ENCODE data around the gene BBIP1. TPM values are rescaled to one million over a fixed set of nuclear protein-coding genes. Genes with fewer than 3 reads are reported as not detected.

Gene BBIP1
- total RNA-seq, 4 donors from 2014 or later: 9.8 to 32.2 (median 14.5) TPM

DNA sequence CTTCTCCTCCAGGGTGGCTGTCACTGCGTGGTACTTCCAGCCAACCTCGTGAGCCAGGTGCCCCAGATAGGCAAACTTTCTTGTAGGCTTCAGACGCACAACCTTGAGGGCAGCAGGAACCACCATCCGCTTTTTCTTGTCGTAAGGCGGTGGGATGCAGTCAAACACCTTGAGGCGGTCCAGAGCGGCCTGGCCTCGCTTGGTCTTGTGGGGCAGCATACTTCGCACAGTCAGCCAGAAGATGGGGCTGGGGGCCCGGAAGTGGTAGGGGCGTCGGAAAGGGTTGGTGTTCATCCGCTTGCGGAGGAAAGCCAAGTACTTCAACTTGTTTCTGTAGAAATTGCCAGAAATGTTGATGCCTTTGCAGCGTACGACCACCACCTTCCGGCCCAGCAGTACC, 17.8 kb upstream of the BBIP1 start:
- TF ChIP-seq POLR2A (IDR thresholded peaks at IDR 0.05): no peak
- H3K27ac ChIP-seq: no peak overlapping the region

GRCh38 chr10:110932505-110933180, 13.7 kb upstream of the BBIP1 start:
- Histone ChIP-seq H3K27ac (no peak overlapping the region), H3K9me3 (no peaks in the 10 kb centered on the region), H3K4me1 (peaks cover 0 to 11% (median 0%) of the 10 kb centered on the region in 4 donors), H3K4me3 (no peak overlapping the region), H3K36me3 (no peaks in the 10 kb centered on the region), H3K27me3 (no peaks in the 10 kb centered on the region)
- TF ChIP-seq, protein P1, sequence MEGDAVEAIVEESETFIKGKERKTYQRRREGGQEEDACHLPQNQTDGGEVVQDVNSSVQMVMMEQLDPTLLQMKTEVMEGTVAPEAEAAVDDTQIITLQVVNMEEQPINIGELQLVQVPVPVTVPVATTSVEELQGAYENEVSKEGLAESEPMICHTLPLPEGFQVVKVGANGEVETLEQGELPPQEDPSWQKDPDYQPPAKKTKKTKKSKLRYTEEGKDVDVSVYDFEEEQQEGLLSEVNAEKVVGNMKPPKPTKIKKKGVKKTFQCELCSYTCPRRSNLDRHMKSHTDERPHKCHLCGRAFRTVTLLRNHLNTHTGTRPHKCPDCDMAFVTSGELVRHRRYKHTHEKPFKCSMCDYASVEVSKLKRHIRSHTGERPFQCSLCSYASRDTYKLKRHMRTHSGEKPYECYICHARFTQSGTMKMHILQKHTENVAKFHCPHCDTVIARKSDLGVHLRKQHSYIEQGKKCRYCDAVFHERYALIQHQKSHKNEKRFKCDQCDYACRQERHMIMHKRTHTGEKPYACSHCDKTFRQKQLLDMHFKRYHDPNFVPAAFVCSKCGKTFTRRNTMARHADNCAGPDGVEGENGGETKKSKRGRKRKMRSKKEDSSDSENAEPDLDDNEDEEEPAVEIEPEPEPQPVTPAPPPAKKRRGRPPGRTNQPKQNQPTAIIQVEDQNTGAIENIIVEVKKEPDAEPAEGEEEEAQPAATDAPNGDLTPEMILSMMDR (IDR thresholded peaks at IDR 0.05): no peak
- no peak for TF ChIP-seq POLR2A (IDR thresholded peaks at IDR 0.05)
- DNase-seq: no peak

More for the DNA sequence above, 17.8 kb upstream of the BBIP1 start:
- Histone ChIP-seq H3K27me3 (no peaks in the 10 kb centered on the region), H3K4me1 (peaks cover 0 to 11% (median 0%) of the 10 kb centered on the region in 4 donors), H3K36me3 (no peaks in the 10 kb centered on the region), H3K4me3 (no peak overlapping the region), H3K9me3 (no peaks in the 10 kb centered on the region)
- DNase-seq: no peak

GRCh38 chr10:110931769-110932381, 12.9 kb upstream of the BBIP1 start:
- Histone ChIP-seq H3K27me3 (no peaks in the 10 kb centered on the region), H3K4me3 (no peak overlapping the region), H3K9me3 (no peaks in the 10 kb centered on the region), H3K27ac (no peak overlapping the region), H3K4me1 (peaks cover 0 to 11% (median 0%) of the 10 kb centered on the region in 4 donors), H3K36me3 (no peaks in the 10 kb centered on the region)
- TF ChIP-seq, protein P1 (IDR thresholded peaks at IDR 0.05): no peak
- no peak for TF ChIP-seq POLR2A (IDR thresholded peaks at IDR 0.05)
- no peak for DNase-seq

DNA sequence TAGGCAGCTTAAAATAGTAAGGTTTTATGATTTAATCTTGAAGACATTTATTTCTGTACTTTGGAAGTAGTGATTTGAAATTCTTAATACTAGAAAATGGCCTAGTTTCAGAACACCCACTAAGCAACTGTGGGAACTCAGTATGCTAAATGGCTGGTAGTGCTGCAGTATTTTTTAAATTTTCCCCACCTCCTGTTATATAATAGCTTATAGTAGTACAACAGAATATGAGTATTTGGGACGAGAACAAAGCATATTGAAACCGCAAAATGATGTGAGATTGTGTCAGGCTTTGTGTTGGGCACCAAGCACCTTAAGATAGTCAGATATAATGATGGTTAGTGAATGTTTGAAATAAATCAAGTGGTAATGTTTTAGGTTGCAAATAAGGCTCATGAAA, 8.5 kb upstream of the BBIP1 start:
- H3K4me3 ChIP-seq: no peak overlapping the region
- TF ChIP-seq, protein P1 (IDR thresholded peaks at IDR 0.05): no peak
- TF ChIP-seq POLR2A (IDR thresholded peaks at IDR 0.05): no peak
- no peak overlapping the region for H3K27ac ChIP-seq
- no peak for DNase-seq
- no peaks in the 10 kb centered on the region for H3K27me3 ChIP-seq
- no peaks in the 10 kb centered on the region for H3K36me3 ChIP-seq
- H3K9me3 ChIP-seq: no peaks in the 10 kb centered on the region
- peaks cover 0 to 15% (median 3%) of the 10 kb centered on the region in 4 donors for H3K4me1 ChIP-seq

- TF ChIP-seq, protein P1 (IDR thresholded peaks at IDR 0.05): peak in 1 of 6 experiments; percentile 24
- peak; percentile 11 to 63 for TF ChIP-seq POLR2A (IDR thresholded peaks at IDR 0.05)
- no peak overlapping the region for H3K27ac ChIP-seq
- peaks cover 0 to 24% (median 3%) of the 10 kb centered on the region in 4 donors for H3K4me1 ChIP-seq
Observed at GRCh38 chr10:110923856-110924493, 5.0 kb upstream of the BBIP1 start.

More at GRCh38 chr10:110923856-110924493, 5.0 kb upstream of the BBIP1 start:
- Histone ChIP-seq H3K36me3 (no peaks in the 10 kb centered on the region), H3K9me3 (no peaks in the 10 kb centered on the region), H3K4me3 (no peak overlapping the region), H3K27me3 (no peaks in the 10 kb centered on the region)
- no peak for DNase-seq
